GM12864 (cell line): Measurements from ENCODE around the gene SLC24A3.

ENCODE experiments used
- DNase-seq: peaks from one replicate; pipeline ENCODE4 v3.0.0-alpha.2; 2011; ENCODE audit warnings: low read depth
- H3K4me3 ChIP-seq: 2 replicates; pipeline ENCODE4 v1.5.1; 2011; ENCODE audit warnings: mild to moderate bottlenecking, low read depth, low read length, control low read depth
- CTCF ChIP-seq: IDR thresholded peaks from 2 replicates; pipeline ENCODE4 v1.5.1; 2011; ENCODE audit warnings: low read depth, mild to moderate bottlenecking, moderate library complexity, low read length, control low read depth, inconsistent platforms; ENCODE audit errors: missing control alignments

The SLC24A3 gene

GRCh38 chr20:19737025-19737424, 524.6 kb downstream of the SLC24A3 start:
- no peak overlapping the region for H3K4me3 ChIP-seq
- peak; percentile 2 for DNase-seq
- no peak for TF ChIP-seq CTCF

GRCh38 chr20:19738951-19739350, 526.5 kb downstream of the SLC24A3 start:
- H3K4me3 ChIP-seq, result no peak overlapping the region
- no peak for DNase-seq
- no peak for TF ChIP-seq CTCF

GRCh38 chr20:19739351-19739750, 526.9 kb downstream of the SLC24A3 start:
- no peak overlapping the region for H3K4me3 ChIP-seq
- no peak for DNase-seq
- no peak for TF ChIP-seq CTCF

GRCh38 chr20:19740512-19740911, 528.1 kb downstream of the SLC24A3 start:
- DNase-seq, result no peak
- no peak for TF ChIP-seq CTCF
- no peak overlapping the region for H3K4me3 ChIP-seq

GRCh38 chr20:19741924-19742323, 529.5 kb downstream of the SLC24A3 start:
- no peak for TF ChIP-seq CTCF
- no peak for DNase-seq
- no peak overlapping the region for H3K4me3 ChIP-seq

- no peak for TF ChIP-seq CTCF
- H3K4me3 ChIP-seq, result no peak overlapping the region
- no peak for DNase-seq
Observed at GRCh38 chr20:19742974-19743639, 530.7 kb downstream of the SLC24A3 start.

- TF ChIP-seq CTCF, result no peak
- DNase-seq, result no peak
- no peak overlapping the region for H3K4me3 ChIP-seq
Observed at GRCh38 chr20:19743640-19743995, 531.2 kb downstream of the SLC24A3 start.
